Measurements from ENCODE around the gene H6PD. TPM values are rescaled to one million over a fixed set of nuclear protein-coding genes. Genes with fewer than 3 reads are reported as not detected.

H6PD gene
- total RNA-seq, 4 donors from 2014 or later = 27.0 to 62.2 (median 44.0) TPM

DNA sequence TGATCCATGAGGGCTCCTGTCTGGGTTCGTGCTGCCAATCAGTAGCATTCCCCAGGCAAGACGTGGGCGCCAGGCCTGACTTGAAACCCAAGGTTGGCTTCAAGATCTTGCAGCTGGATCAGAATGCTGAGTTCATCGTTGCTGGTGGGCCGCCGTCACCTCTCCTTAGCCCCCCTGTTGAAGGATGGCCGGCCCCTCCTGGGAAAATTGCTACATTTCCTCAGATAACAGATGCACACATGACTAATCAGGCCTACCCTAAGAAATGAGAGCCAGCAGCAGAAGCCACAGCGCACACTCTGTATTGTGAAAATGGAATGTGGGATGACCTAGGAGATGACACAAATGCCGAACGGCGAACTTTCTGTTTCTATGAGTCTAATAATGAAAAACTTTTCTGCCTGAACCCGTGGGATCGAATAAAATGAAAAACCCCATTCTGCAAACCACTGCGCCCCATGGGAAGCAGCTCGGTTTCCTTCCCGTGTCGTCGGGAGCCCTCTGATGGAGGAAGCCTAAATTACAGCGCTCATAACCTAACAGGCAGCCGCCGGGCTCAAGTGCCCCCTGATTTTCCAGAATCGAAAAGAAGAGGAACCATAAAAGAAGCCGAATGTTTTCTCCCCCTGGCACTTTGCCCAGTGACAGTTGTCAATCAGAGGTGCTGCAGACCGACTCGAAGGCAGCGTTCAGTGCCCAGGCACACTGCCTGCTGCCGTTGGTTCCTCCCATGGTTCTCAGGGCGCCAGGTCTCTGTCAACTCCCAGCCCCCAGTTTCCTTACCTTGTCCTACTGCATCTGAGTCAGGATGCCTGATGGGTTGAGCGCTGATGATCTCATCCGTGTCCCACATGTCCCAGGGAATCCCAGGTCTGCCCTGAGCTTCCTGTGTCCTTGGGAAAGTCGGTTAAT, 38.2 kb upstream of the H6PD start:
- Histone ChIP-seq H3K4me1 (peaks cover 0 to 41% (median 12%) of the 10 kb centered on the region in 3 donors), H3K27ac (peak overlapping the region in 2 of 4 donors; percentile 41), H3K27me3 (peaks cover 46% of the 10 kb centered on the region), H3K36me3 (no peaks in the 10 kb centered on the region), H3K4me3 (peak overlapping the region in 1 of 2 donors; percentile 8), H3K9me3 (no peaks in the 10 kb centered on the region)
- WGBS, 2 donors (ENCODE audit: low coverage in 1 of 2) = 6 to 16% methylated on average over 15 to 21 of the region's 31 CpGs
- peak; percentile 70 for ATAC-seq
- no peak for TF ChIP-seq POLR2AphosphoS5 (IDR thresholded peaks at IDR 0.05)
- no peak for TF ChIP-seq EP300 (IDR thresholded peaks at IDR 0.05)
- TF ChIP-seq CTCF (IDR thresholded peaks at IDR 0.05) = peak in 3 of 4 experiments; percentile 78 to 89 (median 79)

DNA sequence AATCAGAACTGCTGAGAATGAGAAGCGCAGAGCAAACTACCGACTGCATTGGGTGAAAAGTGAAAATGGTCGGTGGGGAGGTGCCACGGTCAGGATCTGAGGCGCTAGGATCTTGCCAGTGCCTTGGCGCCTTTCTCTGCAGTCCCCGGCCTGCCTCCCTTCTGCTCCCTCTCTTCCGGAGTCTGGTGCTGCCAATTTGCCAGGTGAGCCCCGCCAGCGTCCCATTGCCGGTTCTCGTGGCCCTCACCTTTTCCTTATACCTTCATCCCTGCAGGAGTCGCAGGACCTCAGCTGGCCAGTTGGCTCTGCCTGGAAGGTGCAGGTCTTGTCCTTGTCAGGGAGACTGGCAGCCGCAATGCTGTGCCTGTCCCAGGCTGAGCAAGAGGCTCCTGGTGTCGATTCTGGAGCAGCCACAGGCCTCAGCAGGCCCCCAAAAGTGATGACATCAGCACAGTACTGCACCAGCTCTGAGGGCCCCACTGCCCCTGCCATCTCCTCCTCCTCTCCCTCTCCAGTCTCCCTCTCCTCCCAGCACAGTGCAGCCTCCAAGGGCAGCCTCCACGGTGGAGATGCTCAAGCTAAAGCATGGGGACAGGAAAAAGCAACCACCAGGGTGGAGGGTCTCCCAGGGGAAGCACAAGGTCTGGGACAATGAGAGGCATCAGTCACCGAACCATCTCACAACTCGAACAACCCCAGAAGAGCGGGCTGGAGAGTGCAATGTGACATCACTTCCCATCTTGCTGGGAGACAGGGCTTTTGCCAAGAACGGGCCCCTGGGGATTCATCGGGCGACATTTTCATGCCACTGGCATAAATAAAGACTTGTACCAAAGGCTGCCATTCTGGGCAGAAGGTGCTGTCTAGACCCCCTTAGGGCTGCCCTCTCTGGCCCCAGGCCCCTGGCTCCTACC, 37.1 kb upstream of the H6PD start:
- no peak for ATAC-seq
- no peak for TF ChIP-seq EP300 (IDR thresholded peaks at IDR 0.05)
- TF ChIP-seq POLR2A (IDR thresholded peaks at IDR 0.05) = no peak
- TF ChIP-seq CTCF (IDR thresholded peaks at IDR 0.05) = no peak
- no peak for TF ChIP-seq POLR2AphosphoS5 (IDR thresholded peaks at IDR 0.05)
- 69 to 87% methylated on average over 7 to 9 of the region's 22 CpGs for WGBS, 2 donors (ENCODE audit: low coverage in 1 of 2)
- H3K9me3 ChIP-seq = no peaks in the 10 kb centered on the region
- H3K4me1 ChIP-seq = peaks cover 0 to 51% (median 20%) of the 10 kb centered on the region in 3 donors
- H3K36me3 ChIP-seq = no peaks in the 10 kb centered on the region
- peaks cover 51% of the 10 kb centered on the region for H3K27me3 ChIP-seq
- H3K27ac ChIP-seq = no peak overlapping the region
- H3K4me3 ChIP-seq = no peak overlapping the region

DNA sequence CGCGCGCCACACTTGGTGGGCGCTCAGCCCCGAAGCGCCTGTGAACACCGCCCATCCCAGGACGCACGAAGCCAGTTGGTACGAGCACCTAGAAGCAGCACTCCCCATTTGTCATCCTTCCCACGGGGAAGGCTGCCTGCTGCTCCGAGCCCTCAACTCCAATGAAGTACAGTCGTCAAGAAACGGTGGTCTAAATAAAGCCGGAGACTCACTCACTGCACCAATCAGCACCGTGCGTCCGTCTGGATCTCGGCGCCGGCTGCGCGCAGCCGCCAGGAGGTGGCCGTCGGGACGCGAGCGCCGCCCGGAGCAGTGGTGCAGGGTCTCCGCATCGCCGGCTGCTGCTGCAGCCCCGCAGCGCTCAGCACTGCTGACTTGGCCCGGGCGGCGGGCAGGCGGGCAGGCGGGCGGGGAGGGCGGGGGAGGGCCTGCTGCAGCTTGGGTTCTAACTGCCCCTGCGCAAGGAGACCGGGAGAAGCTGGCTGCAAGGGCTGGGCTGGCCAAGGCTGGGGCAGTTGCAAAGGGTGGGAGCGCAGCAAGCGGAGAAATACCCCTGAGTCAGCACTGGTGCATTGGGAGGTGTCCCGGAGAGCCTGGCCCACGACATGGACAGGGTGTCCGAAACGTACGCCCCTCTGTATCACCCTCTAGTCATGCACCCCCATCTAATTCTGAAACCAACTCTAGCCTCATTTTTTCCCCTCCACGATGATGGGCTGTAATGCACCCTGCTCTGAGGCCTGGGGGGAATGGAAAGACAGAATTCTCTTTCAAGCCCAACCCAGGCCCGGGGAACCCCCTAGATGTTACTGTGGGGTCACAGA, 35.8 kb upstream of the H6PD start:
- H3K27ac ChIP-seq = no peak overlapping the region
- no peaks in the 10 kb centered on the region for H3K9me3 ChIP-seq
- peak overlapping the region in 1 of 2 donors; percentile 30 for H3K4me3 ChIP-seq
- TF ChIP-seq POLR2A (IDR thresholded peaks at IDR 0.05) (no peak), EP300 (IDR thresholded peaks at IDR 0.05) (no peak), CTCF (IDR thresholded peaks at IDR 0.05) (peak in 2 of 4 experiments; percentile 25 to 39)
- no peak for ATAC-seq
- no peaks in the 10 kb centered on the region for H3K36me3 ChIP-seq
- peaks cover 64% of the 10 kb centered on the region for H3K27me3 ChIP-seq
- 19 to 55% methylated on average over 5 to 6 of the region's 54 CpGs for WGBS, 2 donors (ENCODE audit: low coverage in 1 of 2)
- H3K4me1 ChIP-seq = peaks cover 0 to 57% (median 21%) of the 10 kb centered on the region in 3 donors

DNA sequence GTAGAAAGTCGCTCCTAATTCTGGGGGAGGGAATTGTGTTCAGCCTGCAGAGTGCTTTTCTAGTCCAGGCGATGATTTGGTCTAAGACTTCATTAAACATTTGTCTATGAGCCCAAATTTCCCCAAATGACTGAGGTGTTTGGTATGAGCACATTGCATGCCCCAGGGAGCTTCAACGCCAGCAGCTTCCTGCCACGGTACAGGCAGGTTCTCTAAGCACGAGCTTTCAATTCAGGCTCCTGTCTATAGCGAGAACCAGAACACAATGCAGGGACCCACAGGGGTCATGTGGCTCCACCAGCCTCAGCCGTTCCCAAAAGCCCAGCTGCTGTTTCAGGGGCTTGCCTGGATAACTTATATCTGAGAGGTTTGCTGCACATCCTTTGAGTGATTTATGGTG, 34.1 kb upstream of the H6PD start:
- 63 to 76% methylated on average over 2 to 3 of the region's 7 CpGs for WGBS, 2 donors (ENCODE audit: low coverage in 1 of 2)
- TF ChIP-seq POLR2A (IDR thresholded peaks at IDR 0.05) (no peak), CTCF (IDR thresholded peaks at IDR 0.05) (no peak), POLR2AphosphoS5 (IDR thresholded peaks at IDR 0.05) (no peak), EP300 (IDR thresholded peaks at IDR 0.05) (no peak)
- no peak overlapping the region for H3K27ac ChIP-seq
- no peaks in the 10 kb centered on the region for H3K36me3 ChIP-seq
- no peak for ATAC-seq
- peaks cover 0 to 57% (median 21%) of the 10 kb centered on the region in 3 donors for H3K4me1 ChIP-seq
- no peak overlapping the region for H3K4me3 ChIP-seq
- no peaks in the 10 kb centered on the region for H3K9me3 ChIP-seq
- peaks cover 78% of the 10 kb centered on the region for H3K27me3 ChIP-seq

Measured in gastroesophageal sphincter (tissue), 4 donors.